Activated naive CD4-positive, alpha-beta T cell treated with anti-CD3 and anti-CD28 coated beads, Interleukin-2, amount 50 U/mL, for 24 hours (primary cell): ENCODE data around the gene PDCD4.

Source experiments
- H3K27ac Mint-ChIP-seq: one replicate; pipeline ENCODE4 v1.8.0; 2021; ENCODE audit warnings: mild to moderate bottlenecking, mixed read lengths
- H3K27me3 Mint-ChIP-seq: one replicate; pipeline ENCODE4 v1.8.0; 2021; ENCODE audit warnings: mixed read lengths
- H3K36me3 Mint-ChIP-seq: one replicate; pipeline ENCODE4 v1.8.0; 2021; ENCODE audit warnings: mixed read lengths
- H3K4me1 Mint-ChIP-seq: one replicate; pipeline ENCODE4 v1.8.0; 2021; ENCODE audit warnings: mixed read lengths
- H3K4me3 Mint-ChIP-seq: one replicate; pipeline ENCODE4 v1.8.0; 2021; ENCODE audit warnings: mild to moderate bottlenecking, mixed read lengths
- H3K9me3 Mint-ChIP-seq: one replicate; pipeline ENCODE4 v1.8.0; 2021; ENCODE audit warnings: mixed read lengths

The PDCD4 gene

DNA sequence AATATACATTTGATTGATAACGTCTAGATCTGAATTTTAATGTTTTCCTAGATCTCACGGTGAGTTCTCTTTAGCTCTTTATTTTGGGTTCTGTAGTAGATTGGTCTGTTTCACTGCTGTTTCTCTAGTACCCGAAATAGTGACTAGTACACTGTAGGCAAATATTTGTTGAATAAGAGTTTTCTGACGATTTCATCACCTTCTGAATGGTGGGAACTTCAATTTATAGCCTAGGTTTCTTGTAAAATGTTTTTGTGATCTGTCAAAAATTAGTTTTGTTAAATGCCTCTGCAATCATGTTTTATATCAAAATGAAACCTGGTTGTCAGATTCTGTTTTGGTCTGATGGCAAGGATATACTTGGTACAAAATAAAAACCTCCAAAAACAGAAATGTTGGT is 10.2 kb downstream of the PDCD4 start:
- peak overlapping the region; percentile 27 for H3K4me3 Mint-ChIP-seq
- peaks cover 87% of the 10 kb centered on the region for H3K4me1 Mint-ChIP-seq

DNA sequence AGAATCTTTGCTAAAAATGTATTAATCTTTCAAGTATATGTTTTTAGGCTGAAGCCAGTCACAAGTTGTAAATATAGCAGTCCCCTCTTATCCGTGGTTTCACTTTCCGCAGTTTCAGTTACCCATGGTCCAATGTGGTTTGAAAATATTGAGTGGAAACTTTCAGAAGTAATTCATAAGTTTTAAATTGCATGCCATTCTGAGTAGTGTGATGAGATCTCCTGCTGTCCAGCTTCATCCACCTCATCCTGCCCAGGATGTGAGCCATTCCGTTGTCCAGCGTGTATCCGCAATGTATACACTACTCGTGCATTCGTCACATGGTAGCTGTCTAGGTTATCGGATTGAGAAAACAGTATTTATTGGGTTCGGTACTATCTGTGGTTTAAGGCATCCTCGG is 12.2 kb downstream of the PDCD4 start:
- H3K36me3 Mint-ChIP-seq: peaks cover 35% of the 10 kb centered on the region
- peak overlapping the region; percentile 75 for H3K4me3 Mint-ChIP-seq
- no peaks in the 10 kb centered on the region for H3K9me3 Mint-ChIP-seq
- peak overlapping the region; percentile 76 for H3K27ac Mint-ChIP-seq
- peaks cover 82% of the 10 kb centered on the region for H3K4me1 Mint-ChIP-seq
- H3K27me3 Mint-ChIP-seq: no peaks in the 10 kb centered on the region

More for the DNA sequence above, 10.2 kb downstream of the PDCD4 start:
- Mint-ChIP-seq H3K9me3 (no peaks in the 10 kb centered on the region), H3K27ac (peak overlapping the region; percentile 43), H3K27me3 (no peaks in the 10 kb centered on the region), H3K36me3 (peaks cover 30% of the 10 kb centered on the region)

DNA sequence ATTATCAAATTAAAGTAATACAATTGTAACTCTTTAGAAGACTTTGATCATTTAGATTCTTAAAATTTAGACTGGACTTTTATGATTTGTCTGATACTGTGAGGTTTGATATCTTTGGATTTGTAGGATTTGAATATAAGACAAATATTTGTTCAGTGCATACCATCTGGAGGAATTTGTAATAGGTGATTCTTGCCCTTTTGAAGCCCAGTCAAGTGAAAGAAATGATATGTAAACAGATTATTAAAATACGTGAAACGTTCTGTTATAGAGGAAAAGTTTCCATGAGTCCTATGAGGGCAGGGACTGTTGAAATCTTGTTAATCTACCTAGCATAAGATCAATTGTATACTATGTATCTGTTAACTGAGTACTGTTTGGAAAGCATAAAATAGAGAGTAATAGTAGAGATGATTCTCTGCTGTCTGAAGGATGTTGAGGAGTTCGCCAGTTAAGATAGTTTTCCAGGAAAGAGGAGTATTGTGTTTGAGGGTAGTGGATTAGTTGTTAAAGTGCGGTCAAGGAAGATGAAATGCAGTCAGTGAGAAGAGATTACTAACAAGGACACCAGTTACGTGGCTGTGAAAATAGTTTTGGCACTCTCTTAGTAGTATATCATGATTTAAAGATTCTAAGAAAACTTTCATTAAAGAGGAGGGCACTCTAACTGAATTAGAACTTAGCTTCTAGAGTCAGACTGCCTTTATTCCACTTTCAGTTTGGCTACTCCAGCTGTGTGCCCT is 14.4 kb downstream of the PDCD4 start:
- Mint-ChIP-seq H3K36me3 (peaks cover 35% of the 10 kb centered on the region), H3K4me1 (peaks cover 76% of the 10 kb centered on the region), H3K9me3 (no peaks in the 10 kb centered on the region), H3K4me3 (peak overlapping the region; percentile 8), H3K27me3 (no peaks in the 10 kb centered on the region), H3K27ac (peak overlapping the region; percentile 81)

DNA sequence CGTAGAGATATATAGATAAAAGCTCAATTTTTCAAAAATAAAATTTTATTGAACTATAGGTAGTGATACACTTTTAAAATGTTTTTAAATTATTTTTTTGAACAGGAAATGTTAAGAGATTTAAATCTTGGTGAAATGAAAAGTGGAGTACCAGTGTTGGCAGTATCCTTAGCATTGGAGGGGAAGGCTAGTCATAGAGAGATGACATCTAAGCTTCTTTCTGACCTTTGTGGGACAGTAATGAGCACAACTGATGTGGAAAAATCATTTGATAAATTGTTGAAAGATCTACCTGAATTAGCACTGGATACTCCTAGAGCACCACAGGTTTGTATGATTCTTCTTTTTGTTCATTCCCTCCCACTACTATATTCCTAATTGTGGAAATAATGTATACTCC is 15.8 kb downstream of the PDCD4 start:
- H3K9me3 Mint-ChIP-seq: no peaks in the 10 kb centered on the region
- H3K4me1 Mint-ChIP-seq: peaks cover 73% of the 10 kb centered on the region
- no peaks in the 10 kb centered on the region for H3K27me3 Mint-ChIP-seq
- H3K4me3 Mint-ChIP-seq: no peak overlapping the region
- H3K36me3 Mint-ChIP-seq: peaks cover 29% of the 10 kb centered on the region
- peak overlapping the region; percentile 68 for H3K27ac Mint-ChIP-seq

DNA sequence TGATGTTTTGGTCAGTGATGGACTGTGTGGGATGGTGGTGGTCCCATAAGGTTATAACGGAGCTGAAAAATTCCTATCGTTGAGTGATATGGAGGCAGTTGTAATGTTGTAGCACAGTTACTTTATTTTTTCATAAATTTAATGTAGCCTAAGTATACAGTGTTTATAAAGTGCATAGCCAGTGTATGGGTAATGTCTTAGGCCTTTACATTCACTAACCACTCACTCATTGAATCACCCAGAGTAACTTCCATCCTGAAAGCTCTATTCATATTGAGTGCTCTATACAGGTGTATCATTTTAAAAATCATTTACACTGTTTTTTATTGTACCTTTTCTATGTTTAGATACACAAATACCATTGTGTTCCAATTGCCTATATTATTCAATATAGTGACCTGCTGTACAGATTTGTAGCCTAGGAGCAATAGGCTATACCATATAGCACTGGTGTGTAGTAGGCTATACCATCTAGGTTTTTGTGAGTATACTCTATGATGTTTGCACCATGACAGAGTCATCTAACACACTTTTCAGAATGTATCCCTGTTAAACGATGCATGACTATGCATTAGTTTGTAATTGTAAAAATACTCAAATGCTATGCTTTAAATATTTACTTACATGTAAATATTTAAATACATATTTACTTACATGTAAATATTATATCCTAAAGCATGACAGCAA is 21.0 kb downstream of the PDCD4 start:
- Mint-ChIP-seq H3K4me3 (no peak overlapping the region), H3K36me3 (peaks cover 19% of the 10 kb centered on the region), H3K4me1 (peaks cover 60% of the 10 kb centered on the region), H3K27ac (no peak overlapping the region), H3K27me3 (no peaks in the 10 kb centered on the region), H3K9me3 (no peaks in the 10 kb centered on the region)

DNA sequence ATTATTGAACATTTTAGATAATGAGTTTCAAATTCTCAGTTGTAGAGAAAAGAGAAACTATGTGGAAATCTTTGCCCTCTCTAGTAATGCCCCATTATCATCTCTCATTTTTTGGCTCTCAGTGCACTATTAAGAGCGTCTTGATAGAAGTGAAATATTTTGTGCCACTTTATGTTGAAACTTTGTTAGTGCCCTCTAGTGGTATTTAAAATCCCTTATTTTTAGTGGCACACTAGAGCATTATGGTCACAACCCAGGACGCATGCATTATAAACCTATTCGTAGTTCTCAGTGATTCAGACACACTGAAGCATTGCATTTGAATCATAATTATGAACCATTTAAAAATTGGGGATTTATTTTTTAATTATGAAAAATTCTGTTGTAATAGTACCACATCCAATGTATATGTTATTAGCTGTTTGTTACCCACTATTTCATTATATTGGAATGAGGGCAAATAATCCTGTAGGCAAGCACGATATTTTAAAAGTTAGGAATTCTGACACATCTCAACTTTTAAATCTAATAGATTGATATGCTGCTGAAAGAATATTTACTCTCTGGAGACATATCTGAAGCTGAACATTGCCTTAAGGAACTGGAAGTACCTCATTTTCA is 21.9 kb downstream of the PDCD4 start:
- Mint-ChIP-seq H3K4me3 (no peak overlapping the region), H3K9me3 (no peaks in the 10 kb centered on the region), H3K36me3 (peaks cover 15% of the 10 kb centered on the region), H3K27me3 (no peaks in the 10 kb centered on the region), H3K27ac (peak overlapping the region; percentile 68), H3K4me1 (peaks cover 65% of the 10 kb centered on the region)

DNA sequence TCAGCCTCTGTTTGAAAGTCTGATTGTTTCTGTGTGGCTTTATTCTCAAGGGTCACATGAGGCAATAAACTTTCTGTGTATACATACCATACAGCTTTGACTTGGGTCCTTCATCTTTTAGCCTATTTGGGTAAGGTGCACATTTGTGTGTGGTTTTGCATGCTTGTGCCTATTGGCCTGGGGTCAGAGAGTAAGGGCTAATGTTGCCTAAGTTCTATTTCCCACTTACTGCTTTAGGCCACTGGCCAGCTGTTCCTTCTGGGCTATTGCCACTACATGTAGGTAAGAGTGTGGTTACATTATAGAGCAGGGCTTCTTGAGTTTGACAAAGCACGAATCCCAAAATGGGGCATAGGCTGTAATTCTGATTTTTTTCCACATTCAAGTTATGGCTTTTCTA is 25.5 kb downstream of the PDCD4 start:
- Mint-ChIP-seq H3K4me1 (peaks cover 54% of the 10 kb centered on the region), H3K27ac (peak overlapping the region; percentile 62), H3K27me3 (no peaks in the 10 kb centered on the region), H3K9me3 (no peaks in the 10 kb centered on the region), H3K4me3 (no peak overlapping the region), H3K36me3 (peaks cover 15% of the 10 kb centered on the region)

DNA sequence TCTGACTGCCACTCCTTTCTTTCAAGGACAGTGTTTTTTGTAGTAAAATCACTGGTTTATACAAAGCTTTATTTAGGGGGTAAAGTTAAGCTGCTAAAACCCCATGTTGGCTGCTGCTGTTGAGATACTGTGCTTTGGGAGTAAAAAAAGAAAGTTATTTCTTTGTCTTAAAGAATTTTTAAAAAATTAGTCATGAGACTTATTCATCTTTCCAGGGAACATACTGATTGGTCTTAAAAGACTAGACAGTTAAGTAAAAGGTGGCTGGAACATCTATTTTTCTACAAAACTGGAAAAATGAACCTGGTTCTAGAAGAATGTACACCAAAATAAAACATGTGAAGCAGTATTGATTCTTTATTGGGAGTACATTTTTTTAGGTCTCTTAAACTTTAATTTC is 26.7 kb downstream of the PDCD4 start:
- peaks cover 17% of the 10 kb centered on the region for H3K36me3 Mint-ChIP-seq
- no peak overlapping the region for H3K4me3 Mint-ChIP-seq
- H3K4me1 Mint-ChIP-seq: peaks cover 62% of the 10 kb centered on the region
- H3K27ac Mint-ChIP-seq: peak overlapping the region; percentile 12
- H3K27me3 Mint-ChIP-seq: no peaks in the 10 kb centered on the region
- H3K9me3 Mint-ChIP-seq: no peaks in the 10 kb centered on the region

DNA sequence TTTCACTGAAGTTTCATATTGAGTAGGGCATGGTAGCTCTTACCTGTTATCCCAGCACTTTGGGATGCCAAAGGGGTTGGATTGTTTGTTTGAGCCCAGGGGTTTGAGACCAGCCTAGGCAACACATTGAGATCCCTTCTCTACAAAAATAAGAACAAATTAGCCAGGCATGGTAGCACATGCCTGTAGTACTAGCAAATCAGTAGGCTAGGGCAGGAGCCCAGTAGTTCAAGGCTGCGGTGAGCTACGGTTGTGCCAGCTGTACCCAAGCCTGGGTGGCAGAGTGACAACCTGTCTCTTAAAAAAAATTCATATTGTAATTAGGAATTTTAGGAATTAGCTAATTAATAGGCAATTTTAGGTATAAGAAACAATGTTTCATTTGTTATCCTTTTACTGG is 29.3 kb downstream of the PDCD4 start:
- Mint-ChIP-seq H3K9me3 (no peaks in the 10 kb centered on the region), H3K27ac (no peak overlapping the region), H3K27me3 (no peaks in the 10 kb centered on the region), H3K4me1 (peaks cover 56% of the 10 kb centered on the region), H3K36me3 (peaks cover 15% of the 10 kb centered on the region), H3K4me3 (no peak overlapping the region)

DNA sequence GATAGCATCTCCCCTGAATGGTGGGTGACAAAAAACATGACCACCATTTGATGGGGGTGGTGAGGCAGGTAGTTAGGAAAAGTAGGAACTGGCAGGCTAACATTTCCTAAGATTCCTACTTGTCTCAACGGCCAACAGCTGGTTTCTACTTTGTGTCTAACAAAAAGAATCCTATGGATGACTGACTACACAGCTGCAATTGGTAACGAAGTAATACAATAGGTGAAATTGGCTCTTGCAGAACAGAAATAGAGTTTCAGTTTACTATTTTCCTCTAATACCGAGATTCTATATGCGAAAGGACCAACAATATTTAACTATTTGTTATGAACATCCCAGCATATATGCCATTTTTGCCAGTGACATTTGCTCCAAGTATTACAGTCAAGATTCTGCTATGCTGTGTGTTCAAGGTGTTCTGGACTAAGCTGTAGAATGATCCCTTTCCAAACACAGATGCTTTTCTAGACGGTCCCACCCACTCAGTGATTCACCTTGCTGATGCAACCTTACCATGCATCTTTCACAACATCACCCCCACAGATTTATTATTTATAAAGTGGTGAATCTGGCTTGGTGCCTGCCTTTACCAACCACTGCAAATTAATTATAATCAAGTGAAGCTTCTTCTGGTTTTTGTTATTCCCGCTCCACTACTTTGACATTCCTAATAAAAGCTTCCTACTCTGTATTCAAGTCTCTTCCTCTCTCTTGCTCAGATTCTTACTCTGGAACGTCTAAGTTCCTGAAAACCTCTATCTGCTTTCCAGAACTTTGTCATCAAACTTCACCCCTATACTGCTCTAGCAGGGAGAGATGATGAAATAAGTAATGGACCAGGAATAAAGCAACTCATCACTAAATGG is 30.5 kb downstream of the PDCD4 start:
- H3K27me3 Mint-ChIP-seq: no peaks in the 10 kb centered on the region
- peaks cover 51% of the 10 kb centered on the region for H3K4me1 Mint-ChIP-seq
- H3K36me3 Mint-ChIP-seq: peaks cover 13% of the 10 kb centered on the region
- H3K27ac Mint-ChIP-seq: peak overlapping the region; percentile 97
- peak overlapping the region; percentile 45 for H3K4me3 Mint-ChIP-seq
- H3K9me3 Mint-ChIP-seq: no peaks in the 10 kb centered on the region

DNA sequence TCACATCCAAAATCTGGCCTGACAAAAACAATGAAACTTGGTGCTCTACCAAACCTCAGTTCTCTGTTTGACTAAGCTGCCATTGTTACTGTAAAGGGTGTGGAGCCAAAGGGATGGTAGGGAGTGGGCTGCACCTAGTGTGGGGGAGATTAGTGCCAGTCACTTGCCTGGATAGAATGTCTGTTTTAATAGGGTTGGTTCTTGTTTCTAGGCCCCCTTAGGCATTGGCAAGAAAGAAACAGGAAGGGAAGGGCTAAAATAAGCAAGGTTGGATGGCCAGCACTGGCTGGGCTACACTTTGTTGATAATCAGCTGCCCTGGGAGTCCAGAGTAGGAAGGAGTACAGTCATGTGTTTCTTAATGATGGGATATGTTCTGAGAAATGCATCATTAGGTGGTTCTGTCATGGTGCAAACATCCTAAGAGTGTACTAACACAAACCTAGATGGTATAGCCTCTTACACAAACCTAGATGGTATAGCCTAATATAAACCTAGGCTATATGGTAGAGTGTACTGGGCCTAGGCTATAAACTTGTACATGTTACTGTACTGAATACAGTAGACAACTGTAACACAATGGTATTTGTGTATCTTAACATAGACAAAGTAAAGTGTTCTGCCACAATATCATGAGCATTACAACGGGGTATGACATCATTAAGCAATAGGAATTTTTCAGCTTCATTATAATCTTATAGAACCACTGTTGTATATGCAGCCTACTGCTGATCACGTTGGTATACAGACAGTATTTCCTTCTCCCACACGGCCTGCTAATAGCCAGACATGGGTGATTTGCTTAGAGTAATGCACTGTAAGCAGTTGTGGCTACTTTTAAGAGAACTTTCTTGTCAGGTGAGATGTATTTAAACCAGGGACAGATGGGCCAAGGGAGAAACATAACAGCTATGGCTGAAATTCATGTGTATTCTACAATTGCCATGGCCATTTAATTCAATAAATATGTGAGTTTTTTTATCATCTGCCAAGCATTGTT is 31.9 kb downstream of the PDCD4 start:
- H3K4me3 Mint-ChIP-seq: no peak overlapping the region
- peak overlapping the region; percentile 97 for H3K27ac Mint-ChIP-seq
- H3K36me3 Mint-ChIP-seq: peaks cover 13% of the 10 kb centered on the region
- no peaks in the 10 kb centered on the region for H3K9me3 Mint-ChIP-seq
- peaks cover 46% of the 10 kb centered on the region for H3K4me1 Mint-ChIP-seq
- H3K27me3 Mint-ChIP-seq: no peaks in the 10 kb centered on the region

DNA sequence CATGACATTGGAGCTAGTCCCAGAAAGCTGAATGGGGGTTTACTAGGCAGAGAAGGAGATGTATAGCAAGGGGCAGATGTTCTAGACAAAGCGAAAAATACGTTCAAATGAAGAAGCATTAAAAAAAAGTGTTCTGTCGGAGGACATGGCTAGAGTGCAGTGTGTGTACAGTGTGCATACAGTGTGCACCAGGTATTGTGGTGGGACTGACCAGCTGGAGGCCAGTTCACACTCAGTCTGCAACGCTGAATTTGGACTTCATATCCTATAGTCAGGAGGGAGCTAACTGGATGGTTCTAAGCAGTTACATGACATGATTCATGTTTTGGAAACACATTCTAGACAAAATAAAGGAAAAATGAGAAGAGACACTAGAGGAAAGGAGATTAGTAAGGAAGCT is 38.4 kb downstream of the PDCD4 start:
- Mint-ChIP-seq H3K4me3 (no peak overlapping the region), H3K4me1 (peaks cover 39% of the 10 kb centered on the region), H3K27ac (peak overlapping the region; percentile 37), H3K36me3 (peaks cover 2% of the 10 kb centered on the region), H3K9me3 (no peaks in the 10 kb centered on the region), H3K27me3 (no peaks in the 10 kb centered on the region)

DNA sequence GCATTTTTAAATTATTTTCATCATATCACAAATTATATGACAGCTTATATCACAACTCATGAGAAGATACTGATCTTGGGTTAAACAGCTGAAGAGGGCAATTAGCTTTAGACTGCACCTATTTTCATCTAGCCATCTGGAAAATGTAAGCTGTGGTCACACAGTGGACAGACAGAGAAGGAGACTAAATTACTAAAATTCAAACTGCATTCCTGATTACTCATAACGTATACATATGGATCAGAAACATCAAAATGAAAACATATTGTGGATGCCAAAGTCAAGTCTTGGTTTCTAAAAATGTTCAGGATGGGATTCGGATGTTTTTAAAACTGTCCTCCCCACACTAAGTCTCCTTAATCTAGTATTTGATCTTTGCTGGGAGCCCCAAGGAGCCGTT is 40.6 kb downstream of the PDCD4 start:
- H3K27me3 Mint-ChIP-seq: no peaks in the 10 kb centered on the region
- no peak overlapping the region for H3K4me3 Mint-ChIP-seq
- peaks cover 56% of the 10 kb centered on the region for H3K4me1 Mint-ChIP-seq
- peak overlapping the region; percentile 31 for H3K27ac Mint-ChIP-seq
- H3K9me3 Mint-ChIP-seq: no peaks in the 10 kb centered on the region
- H3K36me3 Mint-ChIP-seq: peaks cover 2% of the 10 kb centered on the region

DNA sequence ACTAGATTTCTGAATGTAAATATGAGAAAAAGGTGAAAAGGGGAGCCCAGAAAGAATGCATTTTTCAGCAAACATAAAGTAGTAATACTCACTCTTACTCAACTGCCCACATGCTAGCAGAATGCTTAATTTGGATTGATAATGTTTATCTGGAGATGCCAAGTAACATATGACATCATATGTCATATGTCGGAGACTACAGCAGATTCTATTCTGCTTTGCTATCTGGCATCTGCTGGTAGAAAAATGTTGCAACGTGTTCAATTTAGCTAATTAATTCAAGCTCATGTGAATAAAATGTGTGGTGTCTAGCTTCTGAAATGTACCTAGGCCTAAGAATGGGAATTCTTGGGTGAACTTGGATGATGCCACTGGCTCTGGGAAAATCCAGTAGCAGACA is 42.7 kb downstream of the PDCD4 start:
- peak overlapping the region; percentile 38 for H3K27ac Mint-ChIP-seq
- H3K4me3 Mint-ChIP-seq: no peak overlapping the region
- no peaks in the 10 kb centered on the region for H3K27me3 Mint-ChIP-seq
- peaks cover 2% of the 10 kb centered on the region for H3K36me3 Mint-ChIP-seq
- H3K4me1 Mint-ChIP-seq: peaks cover 55% of the 10 kb centered on the region
- no peaks in the 10 kb centered on the region for H3K9me3 Mint-ChIP-seq
